IPS-20b (cell line): Measurements from ENCODE around the gene S100A7A.
"Not testable (repeated sequence)": the region's sequence is repeated elsewhere in the genome, so short reads cannot be mapped to it uniquely, and the experiment has no call there.

Experiments
- H3K27ac ChIP-seq: one replicate; pipeline ENCODE4 v1.5.1; 2013; ENCODE audit warnings: low read length
- H3K27me3 ChIP-seq: 2 replicates; pipeline ENCODE4 v1.6.1; 2013; ENCODE audit warnings: mild to moderate bottlenecking, low read length, inconsistent platforms; ENCODE audit not compliant: insufficient read depth
- H3K36me3 ChIP-seq: 2 replicates; pipeline ENCODE4 v1.6.1; 2013; ENCODE audit warnings: low read depth, mild to moderate bottlenecking, inconsistent platforms, low read length, moderate library complexity; ENCODE audit not compliant: insufficient read depth
- H3K4me1 ChIP-seq: 2 replicates; pipeline ENCODE4 v1.6.1; 2013; ENCODE audit warnings: mild to moderate bottlenecking, control low read depth, inconsistent platforms, low read length, moderate library complexity; ENCODE audit not compliant: insufficient read depth
- H3K4me3 ChIP-seq: 2 replicates; pipeline ENCODE4 v1.5.1; 2013; ENCODE audit warnings: mild to moderate bottlenecking, low read length, inconsistent platforms
- H3K9ac ChIP-seq: 2 replicates; pipeline ENCODE4 v1.6.1; 2013; ENCODE audit warnings: low read depth, mild to moderate bottlenecking, inconsistent platforms, low read length, moderate library complexity
- H3K9me3 ChIP-seq: 2 replicates; pipeline ENCODE4 v1.6.1; 2013; ENCODE audit warnings: mild to moderate bottlenecking, low read depth, low read length, inconsistent platforms; ENCODE audit not compliant: insufficient read depth

S100A7A gene

DNA sequence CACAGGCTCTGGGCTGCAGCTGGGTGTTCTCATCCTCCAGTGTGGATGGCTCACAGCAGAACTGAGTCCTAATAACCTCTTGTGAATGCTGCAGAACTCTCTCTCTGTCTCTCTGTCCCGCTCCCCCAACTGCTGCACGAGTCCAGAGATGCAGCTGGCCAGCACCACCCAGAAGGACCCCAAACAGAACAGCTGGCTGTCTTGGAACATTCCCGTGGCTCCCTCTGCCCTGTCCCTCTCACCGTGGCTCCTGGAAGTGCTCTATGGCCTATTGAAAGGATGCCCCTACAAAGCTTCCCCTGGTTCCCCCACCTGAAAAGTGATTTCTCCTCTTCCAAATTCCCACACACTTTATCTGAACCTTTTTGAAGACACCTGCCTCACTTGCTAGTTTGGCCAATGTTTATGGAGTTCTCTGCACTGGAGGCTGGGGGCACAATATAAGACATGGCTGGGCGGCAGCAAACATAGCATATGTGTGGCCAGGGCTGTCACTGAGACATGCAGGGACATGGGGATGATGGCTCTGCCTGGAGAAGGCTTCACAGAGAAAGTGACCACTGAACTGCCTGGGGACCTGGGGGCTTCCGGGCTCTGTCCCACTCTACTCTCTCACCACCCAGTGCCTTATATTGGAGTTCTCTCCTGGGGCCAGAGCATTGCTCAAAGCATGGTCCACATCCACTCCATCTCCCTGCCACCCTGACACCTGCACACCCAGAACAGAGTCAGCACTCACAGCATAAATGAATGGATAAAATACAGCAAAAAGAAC, 10.3 kb upstream of the S100A7A start:
- not testable (repeated sequence) for H3K9ac ChIP-seq, H3K36me3 ChIP-seq, H3K4me1 ChIP-seq, H3K27ac ChIP-seq, H3K9me3 ChIP-seq, H3K4me3 ChIP-seq
- peaks cover 25% of the 10 kb centered on the region for H3K27me3 ChIP-seq

DNA sequence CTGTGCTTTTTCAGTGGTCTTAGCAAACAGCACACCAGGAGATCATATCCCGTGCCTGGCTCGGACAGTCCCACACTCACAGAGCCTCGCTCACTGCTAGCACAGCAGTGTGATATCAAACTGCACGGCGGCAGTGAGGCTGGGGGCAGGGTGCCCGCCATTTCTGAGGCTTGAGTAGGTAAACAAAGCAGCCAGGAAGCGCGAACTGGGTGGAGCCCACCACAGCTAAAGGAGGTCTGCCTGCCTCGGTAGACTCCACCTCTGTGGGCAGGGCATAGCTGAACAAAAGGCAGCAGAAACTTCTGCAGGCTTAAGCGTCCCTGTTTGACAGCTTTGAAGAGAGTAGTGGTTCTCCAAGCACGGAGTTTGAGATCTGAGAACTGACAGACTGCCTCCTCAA, 9.0 kb upstream of the S100A7A start:
- H3K27me3 ChIP-seq = peaks cover 22% of the 10 kb centered on the region
- H3K4me1 ChIP-seq, H3K9ac ChIP-seq, H3K4me3 ChIP-seq, H3K27ac ChIP-seq, H3K9me3 ChIP-seq, H3K36me3 ChIP-seq: not testable (repeated sequence)

GRCh38 chr1:153413961-153414360, 2.4 kb upstream of the S100A7A start:
- H3K36me3 ChIP-seq, H3K4me3 ChIP-seq, H3K27ac ChIP-seq, H3K9ac ChIP-seq, H3K27me3 ChIP-seq, H3K4me1 ChIP-seq, H3K9me3 ChIP-seq: not testable (repeated sequence)

GRCh38 chr1:153417136-153417888, 992 bp downstream of the S100A7A start:
- Histone ChIP-seq H3K4me1 (no peaks in the 10 kb centered on the region), H3K27ac (no peak overlapping the region), H3K4me3 (no peak overlapping the region), H3K9me3 (no peaks in the 10 kb centered on the region), H3K9ac (no peak overlapping the region), H3K36me3 (no peaks in the 10 kb centered on the region), H3K27me3 (no peaks in the 10 kb centered on the region)

DNA sequence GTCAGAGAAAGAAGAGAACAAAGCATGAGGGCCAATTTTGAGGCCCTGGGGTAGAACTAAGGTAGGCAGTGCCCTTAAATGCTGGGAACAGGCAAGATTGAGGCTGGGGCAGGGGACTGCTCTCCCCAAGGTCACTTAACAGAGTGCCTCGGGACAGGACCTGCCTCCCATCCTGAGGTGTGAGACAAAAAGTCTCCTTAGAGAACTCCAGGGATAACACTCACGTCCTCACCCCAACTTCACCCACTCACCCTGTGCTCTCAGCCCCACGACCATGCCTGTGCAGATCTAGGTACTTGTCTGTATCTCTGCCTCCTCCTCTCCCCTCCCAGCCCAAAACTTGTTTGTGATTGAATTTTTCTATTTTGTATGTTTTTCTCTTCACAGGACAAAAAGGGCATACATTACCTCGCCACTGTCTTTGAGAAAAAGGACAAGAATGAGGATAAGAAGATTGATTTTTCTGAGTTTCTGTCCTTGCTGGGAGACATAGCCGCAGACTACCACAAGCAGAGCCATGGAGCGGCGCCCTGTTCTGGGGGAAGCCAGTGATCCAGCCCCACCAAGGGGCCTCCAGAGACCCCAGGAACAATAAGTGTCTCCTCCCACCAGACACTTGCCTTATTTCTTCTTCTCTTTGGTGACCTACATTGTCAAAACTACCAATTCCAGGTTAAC, 2.6 kb downstream of the S100A7A start:
- H3K27ac ChIP-seq, H3K27me3 ChIP-seq, H3K4me1 ChIP-seq, H3K36me3 ChIP-seq, H3K4me3 ChIP-seq, H3K9me3 ChIP-seq, H3K9ac ChIP-seq: not testable (repeated sequence)

DNA sequence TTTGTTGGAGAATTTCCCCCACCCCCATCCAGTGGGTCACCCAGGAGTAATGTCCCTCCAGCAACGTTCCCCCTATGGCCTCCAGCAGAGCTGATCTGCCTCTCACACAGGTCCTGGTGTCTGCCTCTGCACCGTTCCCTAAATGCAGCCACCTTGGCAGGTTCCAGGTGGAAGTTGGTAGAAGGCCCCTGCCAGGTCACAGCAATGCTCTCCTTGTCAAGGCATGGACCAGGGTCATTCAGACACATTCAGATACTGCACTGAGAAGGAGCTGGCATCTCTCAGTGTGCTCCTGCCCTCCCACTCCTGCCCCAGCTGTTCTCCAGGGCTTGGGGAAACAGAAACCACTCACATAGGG, 3.1 kb downstream of the S100A7A start:
- H3K27ac ChIP-seq, H3K9me3 ChIP-seq, H3K4me1 ChIP-seq, H3K36me3 ChIP-seq, H3K4me3 ChIP-seq, H3K27me3 ChIP-seq, H3K9ac ChIP-seq: not testable (repeated sequence)

- Histone ChIP-seq H3K4me1 (no peaks in the 10 kb centered on the region), H3K27me3 (no peaks in the 10 kb centered on the region), H3K9ac (no peak overlapping the region), H3K27ac (no peak overlapping the region), H3K36me3 (no peaks in the 10 kb centered on the region), H3K4me3 (no peak overlapping the region), H3K9me3 (no peaks in the 10 kb centered on the region)
Observed at GRCh38 chr1:153420306-153420705, 4.0 kb downstream of the S100A7A start.

GRCh38 chr1:153422450-153423068, 6.2 kb downstream of the S100A7A start:
- Histone ChIP-seq H3K27ac (no peak overlapping the region), H3K4me3 (no peak overlapping the region), H3K36me3 (no peaks in the 10 kb centered on the region), H3K9me3 (no peaks in the 10 kb centered on the region), H3K27me3 (0 out of 2 replicates have a peak, but pooled peaks cover 6% of the 10 kb centered on the region), H3K9ac (no peak overlapping the region), H3K4me1 (no peaks in the 10 kb centered on the region)

DNA sequence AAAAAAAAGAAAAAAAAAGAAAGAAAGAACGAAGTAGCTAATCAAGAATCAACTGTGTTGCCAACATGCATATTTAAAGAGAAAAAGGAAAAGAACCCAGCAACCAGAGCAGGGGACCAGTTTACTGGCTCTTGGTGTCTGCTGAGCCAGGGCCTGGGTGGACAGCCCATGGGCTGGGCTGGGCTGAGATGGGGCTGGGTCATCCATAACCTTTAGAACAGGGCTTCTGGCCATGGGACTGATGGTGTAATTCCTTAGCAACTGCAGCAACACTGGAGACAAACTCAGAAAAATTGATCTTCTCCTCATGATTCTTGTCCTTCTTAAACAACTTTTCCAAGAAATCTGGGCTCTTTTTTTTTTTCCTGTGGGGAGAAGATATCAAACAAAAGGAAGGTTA, 10.5 kb downstream of the S100A7A start:
- no peaks in the 10 kb centered on the region for H3K4me1 ChIP-seq
- H3K36me3 ChIP-seq = no peaks in the 10 kb centered on the region
- no peak overlapping the region for H3K27ac ChIP-seq
- H3K4me3 ChIP-seq = no peak overlapping the region
- H3K9me3 ChIP-seq = no peaks in the 10 kb centered on the region
- no peak overlapping the region for H3K9ac ChIP-seq
- H3K27me3 ChIP-seq = 0 out of 2 replicates have a peak, but pooled peaks cover 6% of the 10 kb centered on the region

GRCh38 chr1:153428073-153428638, 11.8 kb downstream of the S100A7A start:
- 0 out of 2 replicates have a peak, but pooled peaks cover 6% of the 10 kb centered on the region for H3K27me3 ChIP-seq

DNA sequence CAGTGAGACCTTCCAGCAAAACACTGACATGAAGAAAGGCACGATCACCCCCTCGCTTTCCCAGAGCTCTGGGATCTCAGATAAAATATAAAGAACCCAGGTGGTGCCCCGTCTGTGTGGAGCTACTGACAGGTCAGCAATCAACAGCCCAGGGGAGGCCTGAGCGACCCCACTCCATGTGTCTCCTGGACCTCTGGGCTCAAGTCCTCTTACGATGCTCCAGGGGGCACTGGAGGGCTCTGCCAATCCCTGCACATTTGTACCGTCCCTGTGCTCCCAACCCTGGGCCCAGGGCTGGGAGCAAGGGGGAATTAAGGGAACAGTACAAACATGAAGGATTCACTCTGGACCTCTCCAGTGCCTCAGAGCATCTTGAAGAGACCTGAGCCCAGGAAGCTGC, 12.5 kb downstream of the S100A7A start:
- no peaks in the 10 kb centered on the region for H3K9me3 ChIP-seq
- no peak overlapping the region for H3K4me3 ChIP-seq
- H3K27me3 ChIP-seq = 0 out of 2 replicates have a peak, but pooled peaks cover 6% of the 10 kb centered on the region
- no peaks in the 10 kb centered on the region for H3K4me1 ChIP-seq
- no peak overlapping the region for H3K27ac ChIP-seq
- no peak overlapping the region for H3K9ac ChIP-seq
- no peaks in the 10 kb centered on the region for H3K36me3 ChIP-seq

More at GRCh38 chr1:153428073-153428638, 11.8 kb downstream of the S100A7A start:
- Histone ChIP-seq H3K4me3 (no peak overlapping the region), H3K9ac (no peak overlapping the region), H3K36me3 (no peaks in the 10 kb centered on the region), H3K9me3 (no peaks in the 10 kb centered on the region), H3K4me1 (no peaks in the 10 kb centered on the region), H3K27ac (no peak overlapping the region)
